H1 (cell line): ENCODE results near the gene CUZD1. TPM values are rescaled to one million over a fixed set of nuclear protein-coding genes. Genes with fewer than 3 reads are reported as not detected.

ENCODE experiments used
- CTCF ChIA-PET: fragments of 300-600 bp; sonication (Branson Sonifier 250); formaldehyde crosslinking; loops from one replicate; lab custom pipeline; 2021; ENCODE audit not compliant: partially characterized antibody; lab: Charles Lee
- POLR2A ChIA-PET: fragments of 300-600 bp; sonication (Branson Sonifier 250); formaldehyde crosslinking; loops from one replicate; lab custom pipeline; 2021; ENCODE audit warnings: inconsistent platforms; ENCODE audit not compliant: partially characterized antibody; lab: Charles Lee
- DNase-seq, 2 experiments: peaks; one replicate each; pipeline versions ENCODE4 v3.0.0 to v3.0.0-alpha.2; 2010 to 2022; ENCODE audit warnings: low spot score in 2 of 2, low read depth in 1 of 2, mixed read lengths in 1 of 2
- FAIRE-seq: peaks from 2 replicates; lab custom pipeline; 2011; peaks lifted over from hg19 to GRCh38; lab: Jason Lieb, UNC
- H2AFZ ChIP-seq: 2 replicates; pipeline ENCODE4 v1.8.1; 2012; ENCODE audit warnings: low read length, inconsistent platforms
- H2AK5ac ChIP-seq: 2 replicates; pipeline ENCODE4 v1.6.1; 2013; ENCODE audit warnings: low read depth, low read length
- H2BK120ac ChIP-seq: replicated peaks from 2 replicates; pipeline ENCODE3; 2013; ENCODE audit warnings: low read depth, low read length, inconsistent platforms
- H2BK12ac ChIP-seq: 2 replicates; pipeline ENCODE4 v1.6.1; 2013; ENCODE audit warnings: low read depth, low read length
- H2BK15ac ChIP-seq: 2 replicates; pipeline ENCODE4 v1.6.1; 2013; ENCODE audit warnings: low read length
- H2BK20ac ChIP-seq: 2 replicates; pipeline ENCODE4 v1.6.1; 2013; ENCODE audit warnings: low read length
- H2BK5ac ChIP-seq: 2 replicates; pipeline ENCODE4 v1.6.1; 2013; ENCODE audit warnings: low read depth, low read length
- H3K14ac ChIP-seq: 2 replicates; pipeline ENCODE4 v1.6.1; 2013; ENCODE audit warnings: inconsistent platforms; ENCODE audit not compliant: insufficient read length
- H3K18ac ChIP-seq: 2 replicates; pipeline ENCODE4 v1.6.1; 2013; ENCODE audit warnings: low read length; ENCODE audit errors: extremely low read depth
- H3K23ac ChIP-seq: 2 replicates; pipeline ENCODE4 v1.6.1; 2013; ENCODE audit warnings: inconsistent platforms; ENCODE audit not compliant: insufficient read length
- H3K23me2 ChIP-seq: 2 replicates; pipeline ENCODE4 v1.6.1; 2013; ENCODE audit warnings: low read depth, low read length
- H3K27ac ChIP-seq: 2 replicates; pipeline ENCODE4 v1.6.1; 2011; ENCODE audit warnings: low read depth, low read length, inconsistent platforms
- H3K27me3 ChIP-seq, 4 experiments: replicated peaks in 1 of 4; 1 replicate in 1 of 4; 2 replicates in 3 of 4; pipeline versions ENCODE4 v1.6.1 to v1.8.1; 2011 to 2013; ENCODE audit warnings: low read length in 3 of 4, mild to moderate bottlenecking in 3 of 4, inconsistent platforms in 2 of 4, mixed read lengths in 2 of 4, moderate library complexity in 1 of 4; ENCODE audit not compliant: control insufficient read depth in 3 of 4, insufficient read depth in 3 of 4; ENCODE audit errors: extremely low read depth in 1 of 4
- H3K36me3 ChIP-seq, 4 experiments: 2 replicates each; pipeline versions ENCODE4 v1.6.1 to v1.8.1; 2011 to 2013; ENCODE audit warnings: mild to moderate bottlenecking in 4 of 4, low read length in 3 of 4, moderate library complexity in 2 of 4, control low read depth in 1 of 4, inconsistent platforms in 1 of 4; ENCODE audit not compliant: insufficient read depth in 4 of 4, control insufficient read depth in 2 of 4
- H3K4ac ChIP-seq: replicated peaks from 2 replicates; pipeline ENCODE3; 2013; ENCODE audit warnings: low read length, low read depth, mixed read lengths, inconsistent platforms; ENCODE audit not compliant: insufficient read length
- H3K4me1 ChIP-seq, 4 experiments: replicated peaks in 1 of 4; 1 replicate in 1 of 4; 2 replicates in 3 of 4; pipeline versions ENCODE4 v1.6.1 to v1.8.1; 2011 to 2013; ENCODE audit warnings: low read length in 3 of 4, inconsistent platforms in 2 of 4, mixed read lengths in 1 of 4; ENCODE audit not compliant: insufficient read depth in 4 of 4, control insufficient read depth in 3 of 4
- H3K4me2 ChIP-seq, 2 experiments: 2 replicates each; pipeline versions ENCODE4 v1.6.1 to v1.8.1; 2011 to 2013; ENCODE audit warnings: low read depth in 2 of 2, low read length in 2 of 2, control low read depth in 1 of 2, inconsistent platforms in 1 of 2, mild to moderate bottlenecking in 1 of 2; ENCODE audit not compliant: insufficient read depth in 1 of 2
- H3K4me3 ChIP-seq, 4 experiments: fragments of 200-600, 300-600 bp in 1 of 4; sonication (generic), shearing (Covaris generic), sonication (Bioruptor Twin) in 1 of 4; 2 replicates each; pipeline versions ENCODE4 v1.5.1 to v1.8.1; 2011 to 2016; ENCODE audit warnings: low read length in 4 of 4, low read depth in 3 of 4, control low read depth in 2 of 4, inconsistent platforms in 2 of 4, mild to moderate bottlenecking in 2 of 4, mixed read lengths in 1 of 4, moderate library complexity in 1 of 4; ENCODE audit not compliant: insufficient read depth in 2 of 4; ENCODE audit errors: extremely low read depth in 1 of 4
- H3K56ac ChIP-seq: replicated peaks from 2 replicates; pipeline ENCODE3; 2013; ENCODE audit warnings: low read depth, mild to moderate bottlenecking, mixed read lengths, low read length, inconsistent platforms; ENCODE audit not compliant: insufficient read length
- H3K79me1 ChIP-seq: 2 replicates; pipeline ENCODE4 v1.6.1; 2013; ENCODE audit warnings: low read depth, low read length, control low read depth
- H3K79me2 ChIP-seq, 2 experiments: 2 replicates each; pipeline versions ENCODE4 v1.6.1 to v1.8.1; 2012 to 2013; ENCODE audit warnings: low read length in 2 of 2, mild to moderate bottlenecking in 2 of 2, inconsistent platforms in 1 of 2; ENCODE audit not compliant: insufficient read depth in 2 of 2, control insufficient read depth in 1 of 2
- H3K9ac ChIP-seq, 4 experiments: replicated peaks in 1 of 4; 1 replicate in 1 of 4; 2 replicates in 3 of 4; pipeline versions ENCODE4 v1.6.1 to v1.8.1; 2011 to 2013; ENCODE audit warnings: low read depth in 3 of 4, low read length in 3 of 4, control low read depth in 2 of 4, mild to moderate bottlenecking in 2 of 4, moderate library complexity in 2 of 4, inconsistent platforms in 1 of 4; ENCODE audit errors: extremely low read depth in 1 of 4
- H3K9me3 ChIP-seq, 2 experiments: 2 replicates each; pipeline versions ENCODE4 v1.6.1 to v1.8.1; 2012 to 2013; ENCODE audit warnings: mild to moderate bottlenecking in 2 of 2, moderate library complexity in 2 of 2, control low read depth in 1 of 2, inconsistent platforms in 1 of 2, low read depth in 1 of 2, low read length in 1 of 2, mixed read lengths in 1 of 2; ENCODE audit not compliant: insufficient read depth in 2 of 2
- H4K20me1 ChIP-seq, 2 experiments: replicated peaks in 1 of 2; 2 replicates each; pipeline versions ENCODE3 to v1.8.1; 2011 to 2013; ENCODE audit warnings: inconsistent platforms in 2 of 2, low read length in 2 of 2, mild to moderate bottlenecking in 1 of 2; ENCODE audit not compliant: insufficient read depth in 2 of 2, control insufficient read depth in 1 of 2
- H4K5ac ChIP-seq: 2 replicates; pipeline ENCODE4 v1.6.1; 2013; ENCODE audit warnings: low read length, low read depth, mixed read lengths, inconsistent platforms; ENCODE audit not compliant: insufficient read length
- H4K8ac ChIP-seq: 2 replicates; pipeline ENCODE4 v1.8.0; 2013; ENCODE audit warnings: mild to moderate bottlenecking, moderate library complexity, low read length, inconsistent platforms; ENCODE audit not compliant: insufficient read depth; ENCODE audit errors: extremely low read depth
- H4K91ac ChIP-seq: replicated peaks from 2 replicates; pipeline ENCODE3; 2013; ENCODE audit warnings: low read length, mixed read lengths, inconsistent platforms; ENCODE audit not compliant: insufficient read length
- ASH2L ChIP-seq: fragments of 200-600, 300-600 bp; sonication (generic); IDR thresholded peaks from one replicate; pipeline ENCODE4 v1.7.1; 2017; ENCODE audit warnings: low read length
- ATF2 ChIP-seq: IDR thresholded peaks from 2 replicates; pipeline ENCODE4 v1.6.1; 2012; ENCODE audit warnings: low read length, inconsistent platforms
- CBX8 ChIP-seq: fragments of 300-800, 300-1000 bp; sonication (generic); IDR thresholded peaks from 2 replicates; pipeline ENCODE4 v1.7.1; 2016; ENCODE audit warnings: low read depth, low read length, borderline replicate concordance
- E2F6 ChIP-seq: IDR thresholded peaks from 2 replicates; pipeline ENCODE4 v1.6.1; 2012; ENCODE audit warnings: inconsistent platforms
- NANOG ChIP-seq: IDR thresholded peaks from 2 replicates; pipeline ENCODE4 v1.6.1; 2011; ENCODE audit warnings: low read length, low read depth, mild to moderate bottlenecking, inconsistent platforms; ENCODE audit not compliant: insufficient read depth, poor library complexity, severe bottlenecking
- POLR2A ChIP-seq, 2 experiments: IDR thresholded peaks; 1 replicate in 1 of 2; 2 replicates in 1 of 2; pipeline ENCODE4 v1.6.1; 2011; ENCODE audit warnings: low read depth in 2 of 2, low read length in 2 of 2, mild to moderate bottlenecking in 2 of 2; ENCODE audit errors: control extremely low read depth in 1 of 2
- POU5F1 ChIP-seq: IDR thresholded peaks from 2 replicates; pipeline ENCODE4 v1.6.1; 2011; ENCODE audit warnings: low read depth, mild to moderate bottlenecking, low read length, moderate library complexity
- RXRA ChIP-seq: IDR thresholded peaks from 2 replicates; pipeline ENCODE4 v1.6.1; 2011; ENCODE audit warnings: low read depth, mild to moderate bottlenecking, low read length, moderate library complexity; ENCODE audit not compliant: insufficient read depth
- SIN3A ChIP-seq, 2 experiments: IDR thresholded peaks in 1 of 2; conservative IDR thresholded peaks in 1 of 2; 2 replicates each; pipeline ENCODE4 v1.6.1; 2011 to 2012; ENCODE audit warnings: low read length in 2 of 2, improper control_type of control experiment in 1 of 2, low read depth in 1 of 2, mild to moderate bottlenecking in 1 of 2
- TBP ChIP-seq: IDR thresholded peaks from 2 replicates; pipeline ENCODE4 v1.6.1; 2011; ENCODE audit warnings: low read depth, low read length, improper control_type of control experiment
- WGBS, 2 experiments: shearing (Covaris generic) in 1 of 2; methylation state at CpG; one replicate each; pipeline versions ENCODE4 v1.1.6 to v1.1.7; 2013 to 2015; ENCODE audit warnings: low lambda C conversion rate in 2 of 2, mixed read lengths in 2 of 2, inconsistent platforms in 1 of 2, low coverage in 1 of 2, missing lambda C conversion rate in 1 of 2; ENCODE audit not compliant: insufficient replicate concordance in 2 of 2, insufficient coverage in 1 of 2, insufficient read length in 1 of 2; ENCODE audit errors: extremely low coverage in 1 of 2, missing lambda C conversion rate in 1 of 2; 5-methylcytosine and 5-hydroxymethylcytosine counted together
- polyA plus RNA-seq, 7 experiments: library from polyadenylated mRNA; depleted of rRNA in 3 of 7; stranded (reverse) in 5 of 7; unstranded in 2 of 7; fragments of >200 nt in 5 of 7; fragments of 200-250 nt in 2 of 7; gene quantifications; 1 replicate in 5 of 7; 2 replicates in 1 of 7; 4 replicates in 1 of 7; pipeline versions ENCODE4 v1.2.1 to v1.2.3, GENCODE V29; 2011 to 2013; ENCODE audit warnings: missing spikeins in 2 of 7, mixed read lengths in 2 of 7
- total RNA-seq: library from RNA; stranded (reverse); fragmentation: NEBNext Ultra II Directional; extraction: Animal tissue kit (Norgen Biotek cat#: 25700); gene quantifications from 2 replicates; pipeline ENCODE4 v1.2.1, GENCODE V29; 2021

The CUZD1 gene
- total and polyA plus RNA-seq, 2 of the 8 experiments (the other 6 are each of a cell fraction or from before 2014, with no cell fraction given): 11.9 to 30.0 TPM

GRCh38 chr10:122812751-122813150 is 32.9 kb downstream of the CUZD1 start:
- no peaks in the 10 kb centered on the region for H3K4me1 ChIP-seq
- FAIRE-seq (no peak), DNase-seq (no peak)
- H2BK15ac ChIP-seq: no peak overlapping the region
- no peak overlapping the region for H4K91ac ChIP-seq
- H3K79me2 ChIP-seq: no peaks in the 10 kb centered on the region
- no peak overlapping the region for H3K9ac ChIP-seq
- no peak overlapping the region for H3K27ac ChIP-seq
- no peak overlapping the region for H2BK5ac ChIP-seq
- no peak overlapping the region for H2BK120ac ChIP-seq
- ChIA-PET POLR2A (no interaction called here), CTCF (no interaction called here)
- H3K9me3 ChIP-seq: no peaks in the 10 kb centered on the region
- no peak overlapping the region for H3K4ac ChIP-seq
- H2BK12ac ChIP-seq: no peak overlapping the region
- 78% methylated on average over 4 of the region's 4 CpGs; no CpG with 5 or more reads in 1 of the 2 experiments for WGBS, 2 experiments
- no peaks in the 10 kb centered on the region for H3K23me2 ChIP-seq
- H3K14ac ChIP-seq: no peak overlapping the region
- H3K18ac ChIP-seq: no peak overlapping the region
- H3K4me3 ChIP-seq: no peak overlapping the region
- H4K20me1 ChIP-seq: no peaks in the 10 kb centered on the region
- H4K5ac ChIP-seq: no peak overlapping the region
- no peak overlapping the region for H3K23ac ChIP-seq
- no peaks in the 10 kb centered on the region; a peak in 1 of 7 replicates for H3K27me3 ChIP-seq
- no peaks in the 10 kb centered on the region for H3K79me1 ChIP-seq
- no peak overlapping the region for H2BK20ac ChIP-seq
- no peak overlapping the region for H2AK5ac ChIP-seq
- H2AFZ ChIP-seq: no peak overlapping the region
- H4K8ac ChIP-seq: no peak overlapping the region
- no peak overlapping the region for H3K4me2 ChIP-seq
- no peaks in the 10 kb centered on the region for H3K36me3 ChIP-seq
- no peak overlapping the region for H3K56ac ChIP-seq
- TF ChIP-seq POLR2A (IDR thresholded peaks at IDR 0.05; ENCODE audit: control extremely low read depth in 1 of 2, low read depth in 2 of 2, low read length in 2 of 2) (no peak), SIN3A (conservative IDR thresholded peaks at IDR 0.05 in 1 of 2, IDR thresholded peaks at IDR 0.05 in 1 of 2; ENCODE audit: low read depth in 1 of 2, low read length in 2 of 2) (no peak), ASH2L (no peak), NANOG (no peak), POU5F1 (no peak), E2F6 (no peak), ATF2 (no peak), CBX8 (no peak), TBP (no peak), RXRA (no peak)
